NB4 (cell line): Measurements from ENCODE around the gene COX10.
"Not testable (repeated sequence)": the region's sequence is repeated elsewhere in the genome, so short reads cannot be mapped to it uniquely, and the experiment has no call there.

Experiments
- CTCF ChIP-seq: IDR thresholded peaks from one replicate; pipeline ENCODE4 v1.5.1; 2012; ENCODE audit warnings: low read depth, low read length
- POLR2A ChIP-seq: IDR thresholded peaks from 2 replicates; pipeline ENCODE4 v1.6.1; 2011; ENCODE audit warnings: mild to moderate bottlenecking; ENCODE audit not compliant: insufficient read length; ENCODE audit errors: extremely low read depth
- TF ChIP-seq, protein P1 (sequence below): IDR thresholded peaks from 2 replicates; pipeline ENCODE4 v1.6.1; 2011; ENCODE audit warnings: low read depth, low read length

DNA sequence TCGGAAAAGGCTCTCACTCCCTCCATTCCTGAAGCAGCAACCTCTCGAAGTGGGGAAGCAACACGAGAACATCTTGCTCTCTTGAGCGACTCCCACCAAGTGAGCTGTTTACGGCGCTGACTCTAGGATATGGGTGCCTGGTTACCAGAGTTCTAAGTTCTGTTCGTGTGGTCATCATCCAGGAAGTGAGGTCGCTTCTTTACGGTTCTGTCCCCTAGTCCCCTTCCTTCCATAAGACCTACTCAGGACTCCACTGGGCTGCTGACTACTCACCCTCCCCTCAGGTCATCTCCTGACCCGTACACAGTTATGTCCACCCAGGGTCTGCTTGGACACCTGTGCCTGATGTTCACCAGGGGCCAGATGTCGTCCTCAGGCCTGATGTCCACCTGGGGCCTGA, 167.5 kb downstream of the COX10 start, which contains the start of gene CDRT15:
- not testable (repeated sequence) for TF ChIP-seq CTCF, POLR2A
- TF ChIP-seq, protein P1, sequence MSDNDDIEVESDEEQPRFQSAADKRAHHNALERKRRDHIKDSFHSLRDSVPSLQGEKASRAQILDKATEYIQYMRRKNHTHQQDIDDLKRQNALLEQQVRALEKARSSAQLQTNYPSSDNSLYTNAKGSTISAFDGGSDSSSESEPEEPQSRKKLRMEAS, result not testable (repeated sequence)
